Myocyte (in vitro differentiated cells): ENCODE measurements around the gene RAET1L. TPM values are rescaled to one million over a fixed set of nuclear protein-coding genes. Genes with fewer than 3 reads are reported as not detected.
"Not testable (repeated sequence)": the region's sequence is repeated elsewhere in the genome, so short reads cannot be mapped to it uniquely, and the experiment has no call there.

ENCODE experiments used
- DNase-seq: peaks from one replicate; pipeline ENCODE4 v3.0.0-alpha.2; 2012; ENCODE audit warnings: low read depth
- total RNA-seq: library from RNA; depleted of rRNA; stranded (reverse); fragments of >200 nt; gene quantifications from 2 replicates; pipeline ENCODE4 v1.2.3, GENCODE V29; 2014

RAET1L gene
- total RNA-seq, 1 donor from 2014 or later, result not detected

GRCh38 chr6:150044621-150045145 is 19.4 kb upstream of the RAET1L start:
- DNase-seq, result no peak

GRCh38 chr6:150043501-150044412 is 18.4 kb upstream of the RAET1L start:
- DNase-seq, result no peak

- DNase-seq, result no peak
These were observed 17.8 kb upstream of the RAET1L start for GRCh38 chr6:150043096-150043495.

GRCh38 chr6:150038202-150039062 is 13.1 kb upstream of the RAET1L start:
- no peak for DNase-seq

- DNase-seq, result no peak
These were observed 12.3 kb upstream of the RAET1L start for GRCh38 chr6:150037526-150038201.

GRCh38 chr6:150036081-150036480 is 10.7 kb upstream of the RAET1L start:
- DNase-seq, result no peak

GRCh38 chr6:150033207-150033771 is 8.0 kb upstream of the RAET1L start:
- DNase-seq, result no peak

GRCh38 chr6:150032598-150032997 is 7.3 kb upstream of the RAET1L start:
- no peak for DNase-seq

GRCh38 chr6:150030611-150031010 is 5.3 kb upstream of the RAET1L start:
- DNase-seq, result peak; percentile 89

- no peak for DNase-seq
These were observed 4.4 kb upstream of the RAET1L start for GRCh38 chr6:150029749-150030148.

GRCh38 chr6:150029276-150029675 is 3.9 kb upstream of the RAET1L start:
- DNase-seq, result no peak

GRCh38 chr6:150028799-150029198 is 3.5 kb upstream of the RAET1L start:
- no peak for DNase-seq

- DNase-seq, result no peak
These were observed 2.7 kb upstream of the RAET1L start for GRCh38 chr6:150027806-150028565.

GRCh38 chr6:150026976-150027805 is 1.9 kb upstream of the RAET1L start:
- no peak for DNase-seq

GRCh38 chr6:150024646-150025155 is 631 bp downstream of the RAET1L start:
- DNase-seq, result no peak

- DNase-seq, result not testable (repeated sequence)
These were observed 1.3 kb downstream of the RAET1L start for GRCh38 chr6:150024021-150024420.

GRCh38 chr6:150021870-150022269 is 3.5 kb downstream of the RAET1L start:
- not testable (repeated sequence) for DNase-seq

GRCh38 chr6:150018846-150019580 is 6.3 kb downstream of the RAET1L start:
- DNase-seq, result no peak
